ENCODE data around the gene CDK5RAP3. TPM values are rescaled to one million over a fixed set of nuclear protein-coding genes. Genes with fewer than 3 reads are reported as not detected.

Gene CDK5RAP3
- total and polyA plus RNA-seq, 2 of the 13 experiments (the other 11 are each of a cell fraction or from before 2014, with no cell fraction given): 128 to 154 TPM

DNA sequence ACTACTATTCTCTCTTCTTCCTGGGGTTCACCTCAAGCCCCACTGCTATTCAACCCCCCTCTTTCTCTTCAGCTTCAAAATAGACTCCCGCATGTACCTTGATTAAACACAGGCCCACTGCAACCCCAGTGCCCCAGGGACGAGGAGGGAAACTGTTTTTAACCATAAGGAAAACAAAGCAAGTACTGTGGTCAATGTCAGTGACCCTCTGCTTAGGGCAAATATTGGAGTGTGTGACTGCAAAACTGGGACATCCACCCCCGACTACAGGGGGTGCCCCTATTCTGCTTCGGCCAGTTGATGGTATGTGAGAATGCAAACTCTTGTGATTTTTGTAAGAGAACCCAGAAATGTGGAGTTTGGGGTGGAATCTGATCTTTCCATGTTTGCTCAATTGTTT lies 39.1 kb upstream of the CDK5RAP3 start (continued):
- TF ChIP-seq NR2F6 (IDR thresholded peaks at IDR 0.05) (peak; percentile 55), NR2F6 (CRISPR knock-in tag; IDR thresholded peaks at IDR 0.05) (peak; percentile 64; the same call in 1 of the 2 replicates), ZNF430 (CRISPR knock-in tag; IDR thresholded peaks at IDR 0.05) (0 out of 2 replicates have a peak, but pooled peaks have one; percentile 39), ZFX (CRISPR knock-in tag; IDR thresholded peaks at IDR 0.05; ENCODE audit: low read depth) (peak; percentile 52; the same call in 1 of the 2 replicates), ZMYM4 (CRISPR knock-in tag; IDR thresholded peaks at IDR 0.05) (0 out of 2 replicates have a peak, but pooled peaks have one; percentile 44), ZNF362 (CRISPR knock-in tag; IDR thresholded peaks at IDR 0.05; ENCODE audit: borderline replicate concordance) (no peak), KDM5B (CRISPR knock-in tag; IDR thresholded peaks at IDR 0.05; ENCODE audit: borderline replicate concordance) (no peak), LCORL (IDR thresholded peaks at IDR 0.05) (no peak), LCORL (CRISPR knock-in tag; IDR thresholded peaks at IDR 0.05) (peak; percentile 68), SRSF1 (optimal IDR thresholded peaks at IDR 0.05; ENCODE audit: low read depth, low read length) (no peak), ZNF280B (CRISPR knock-in tag; IDR thresholded peaks at IDR 0.05; ENCODE audit: borderline replicate concordance) (no peak), ZFP91 (CRISPR knock-in tag; IDR thresholded peaks at IDR 0.05; ENCODE audit: borderline replicate concordance) (0 out of 2 replicates have a peak, but pooled peaks have one; percentile 3), SOX5 (CRISPR knock-in tag; IDR thresholded peaks at IDR 0.05; ENCODE audit: borderline replicate concordance) (peak; percentile 40; the same call in 1 of the 2 replicates)
- TF ChIP-seq, protein P1, sequence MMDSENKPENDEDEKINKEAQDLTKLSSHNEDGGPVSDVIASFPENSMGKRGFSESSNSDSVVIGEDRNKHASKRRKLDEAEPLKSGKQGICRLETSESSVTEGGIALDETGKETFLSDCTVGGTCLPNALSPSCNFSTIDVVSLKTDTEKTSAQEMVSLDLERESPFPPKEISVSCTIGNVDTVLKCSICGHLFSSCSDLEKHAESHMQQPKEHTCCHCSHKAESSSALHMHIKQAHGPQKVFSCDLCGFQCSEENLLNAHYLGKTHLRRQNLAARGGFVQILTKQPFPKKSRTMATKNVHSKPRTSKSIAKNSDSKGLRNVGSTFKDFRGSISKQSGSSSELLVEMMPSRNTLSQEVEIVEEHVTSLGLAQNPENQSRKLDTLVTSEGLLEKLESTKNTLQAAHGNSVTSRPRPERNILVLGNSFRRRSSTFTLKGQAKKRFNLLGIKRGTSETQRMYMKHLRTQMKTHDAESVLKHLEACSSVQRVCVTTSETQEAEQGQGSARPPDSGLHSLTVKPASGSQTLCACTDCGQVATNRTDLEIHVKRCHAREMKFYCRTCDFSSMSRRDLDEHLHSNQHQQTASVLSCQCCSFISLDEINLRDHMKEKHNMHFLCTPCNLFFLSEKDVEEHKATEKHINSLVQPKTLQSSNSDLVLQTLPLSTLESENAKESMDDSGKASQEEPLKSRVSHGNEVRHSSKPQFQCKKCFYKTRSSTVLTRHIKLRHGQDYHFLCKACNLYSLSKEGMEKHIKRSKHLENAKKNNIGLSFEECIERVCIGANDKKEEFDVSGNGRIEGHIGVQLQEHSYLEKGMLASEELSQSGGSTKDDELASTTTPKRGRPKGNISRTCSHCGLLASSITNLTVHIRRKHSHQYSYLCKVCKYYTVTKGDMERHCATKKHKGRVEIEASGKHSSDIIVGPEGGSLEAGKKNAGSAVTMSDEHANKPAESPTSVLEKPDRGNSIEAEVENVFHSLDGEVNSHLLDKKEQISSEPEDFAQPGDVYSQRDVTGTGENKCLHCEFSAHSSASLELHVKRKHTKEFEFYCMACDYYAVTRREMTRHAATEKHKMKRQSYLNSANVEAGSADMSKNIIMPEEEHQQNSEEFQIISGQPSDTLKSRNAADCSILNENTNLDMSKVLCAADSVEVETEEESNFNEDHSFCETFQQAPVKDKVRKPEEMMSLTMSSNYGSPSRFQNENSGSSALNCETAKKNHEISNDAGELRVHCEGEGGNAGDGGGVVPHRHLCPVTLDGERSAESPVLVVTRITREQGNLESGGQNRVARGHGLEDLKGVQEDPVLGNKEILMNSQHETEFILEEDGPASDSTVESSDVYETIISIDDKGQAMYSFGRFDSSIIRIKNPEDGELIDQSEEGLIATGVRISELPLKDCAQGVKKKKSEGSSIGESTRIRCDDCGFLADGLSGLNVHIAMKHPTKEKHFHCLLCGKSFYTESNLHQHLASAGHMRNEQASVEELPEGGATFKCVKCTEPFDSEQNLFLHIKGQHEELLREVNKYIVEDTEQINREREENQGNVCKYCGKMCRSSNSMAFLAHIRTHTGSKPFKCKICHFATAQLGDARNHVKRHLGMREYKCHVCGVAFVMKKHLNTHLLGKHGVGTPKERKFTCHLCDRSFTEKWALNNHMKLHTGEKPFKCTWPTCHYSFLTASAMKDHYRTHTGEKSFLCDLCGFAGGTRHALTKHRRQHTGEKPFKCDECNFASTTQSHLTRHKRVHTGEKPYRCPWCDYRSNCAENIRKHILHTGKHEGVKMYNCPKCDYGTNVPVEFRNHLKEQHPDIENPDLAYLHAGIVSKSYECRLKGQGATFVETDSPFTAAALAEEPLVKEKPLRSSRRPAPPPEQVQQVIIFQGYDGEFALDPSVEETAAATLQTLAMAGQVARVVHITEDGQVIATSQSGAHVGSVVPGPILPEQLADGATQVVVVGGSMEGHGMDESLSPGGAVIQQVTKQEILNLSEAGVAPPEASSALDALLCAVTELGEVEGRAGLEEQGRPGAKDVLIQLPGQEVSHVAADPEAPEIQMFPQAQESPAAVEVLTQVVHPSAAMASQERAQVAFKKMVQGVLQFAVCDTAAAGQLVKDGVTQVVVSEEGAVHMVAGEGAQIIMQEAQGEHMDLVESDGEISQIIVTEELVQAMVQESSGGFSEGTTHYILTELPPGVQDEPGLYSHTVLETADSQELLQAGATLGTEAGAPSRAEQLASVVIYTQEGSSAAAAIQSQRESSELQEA (CRISPR knock-in tag; IDR thresholded peaks at IDR 0.05; ENCODE audit: not compliant biosample characterization): peak; percentile 32
- TF ChIP-seq, protein P2, sequence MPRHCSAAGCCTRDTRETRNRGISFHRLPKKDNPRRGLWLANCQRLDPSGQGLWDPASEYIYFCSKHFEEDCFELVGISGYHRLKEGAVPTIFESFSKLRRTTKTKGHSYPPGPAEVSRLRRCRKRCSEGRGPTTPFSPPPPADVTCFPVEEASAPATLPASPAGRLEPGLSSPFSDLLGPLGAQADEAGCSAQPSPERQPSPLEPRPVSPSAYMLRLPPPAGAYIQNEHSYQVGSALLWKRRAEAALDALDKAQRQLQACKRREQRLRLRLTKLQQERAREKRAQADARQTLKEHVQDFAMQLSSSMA (CRISPR knock-in tag; IDR thresholded peaks at IDR 0.05): no peak
- TF ChIP-seq, protein P3, sequence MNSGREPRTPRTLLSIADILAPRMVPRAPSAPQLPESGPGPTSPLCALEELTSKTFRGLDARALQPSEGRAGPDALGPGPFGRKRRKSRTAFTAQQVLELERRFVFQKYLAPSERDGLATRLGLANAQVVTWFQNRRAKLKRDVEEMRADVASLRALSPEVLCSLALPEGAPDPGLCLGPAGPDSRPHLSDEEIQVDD (CRISPR knock-in tag; IDR thresholded peaks at IDR 0.05; ENCODE audit: borderline replicate concordance): no peak
